GM18502 (cell line): ENCODE results near the gene OSBPL3.
A peak's percentile ranks its signal among the peaks of the same experiment; 100 is the strongest.
"Not testable (repeated sequence)": the region's sequence is repeated elsewhere in the genome, so short reads cannot be mapped to it uniquely, and the experiment has no call there.

Experiments
- ATAC-seq: cut with Tn5 transposase; IDR thresholded peaks from one replicate; pipeline ENCODE4 v1.9.1; 2021; ENCODE audit warnings: mild to moderate bottlenecking; ENCODE audit not compliant: unreplicated experiment, poor library complexity

Gene OSBPL3

GRCh38 chr7:24924375-24924774, 55.6 kb downstream of the OSBPL3 start:
- no peak for ATAC-seq

GRCh38 chr7:24923172-24923865, 56.7 kb downstream of the OSBPL3 start:
- ATAC-seq: no peak

DNA sequence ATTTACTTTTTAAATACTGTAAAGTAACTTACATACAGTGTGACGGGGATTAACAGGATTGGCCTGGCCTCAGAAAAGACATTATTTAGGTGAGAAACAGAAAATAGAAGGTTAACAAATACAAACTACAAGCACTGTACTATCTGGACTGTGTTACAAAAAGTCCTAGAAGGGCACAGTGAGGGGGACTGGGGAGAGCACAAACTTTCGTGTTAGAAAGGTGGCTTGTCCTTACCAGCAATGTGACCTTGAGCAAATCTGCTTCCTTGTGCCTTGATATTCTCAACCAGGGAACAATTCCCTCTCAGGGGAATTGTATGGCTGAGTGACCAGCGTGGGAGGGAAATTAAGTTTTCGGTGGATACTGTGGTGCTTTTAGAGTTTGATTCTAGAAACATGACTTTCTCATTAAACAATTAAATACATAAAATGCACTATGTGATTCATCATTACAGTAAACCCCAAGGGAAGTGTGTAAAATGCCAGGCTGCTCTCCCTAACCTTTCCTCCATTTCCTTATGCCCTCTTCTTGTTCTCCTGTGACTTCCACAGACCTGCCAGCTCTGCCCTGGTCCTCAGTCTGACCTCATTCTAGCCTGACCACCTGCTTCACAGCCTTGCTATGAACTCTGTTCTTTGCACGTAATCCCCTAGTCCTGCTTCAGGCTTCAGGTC, 57.7 kb downstream of the OSBPL3 start:
- ATAC-seq: no peak

DNA sequence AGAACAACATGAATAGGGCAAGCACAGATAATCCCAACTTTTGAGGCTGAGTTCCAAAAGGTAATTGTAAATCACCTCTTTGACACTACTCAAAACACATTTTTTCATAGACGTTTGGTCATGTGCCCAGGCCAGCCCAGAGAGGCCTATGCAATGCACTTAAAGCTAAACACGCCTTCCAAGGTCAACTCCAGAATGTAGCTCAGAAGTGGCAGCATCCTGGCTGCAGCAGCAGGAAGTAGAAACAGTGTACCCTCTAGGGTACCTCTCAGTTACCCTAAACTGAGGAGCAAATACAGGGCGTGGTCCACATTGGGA, 58.7 kb downstream of the OSBPL3 start:
- ATAC-seq: no peak

- ATAC-seq: no peak
These were observed 59.3 kb downstream of the OSBPL3 start for GRCh38 chr7:24920451-24921361.

DNA sequence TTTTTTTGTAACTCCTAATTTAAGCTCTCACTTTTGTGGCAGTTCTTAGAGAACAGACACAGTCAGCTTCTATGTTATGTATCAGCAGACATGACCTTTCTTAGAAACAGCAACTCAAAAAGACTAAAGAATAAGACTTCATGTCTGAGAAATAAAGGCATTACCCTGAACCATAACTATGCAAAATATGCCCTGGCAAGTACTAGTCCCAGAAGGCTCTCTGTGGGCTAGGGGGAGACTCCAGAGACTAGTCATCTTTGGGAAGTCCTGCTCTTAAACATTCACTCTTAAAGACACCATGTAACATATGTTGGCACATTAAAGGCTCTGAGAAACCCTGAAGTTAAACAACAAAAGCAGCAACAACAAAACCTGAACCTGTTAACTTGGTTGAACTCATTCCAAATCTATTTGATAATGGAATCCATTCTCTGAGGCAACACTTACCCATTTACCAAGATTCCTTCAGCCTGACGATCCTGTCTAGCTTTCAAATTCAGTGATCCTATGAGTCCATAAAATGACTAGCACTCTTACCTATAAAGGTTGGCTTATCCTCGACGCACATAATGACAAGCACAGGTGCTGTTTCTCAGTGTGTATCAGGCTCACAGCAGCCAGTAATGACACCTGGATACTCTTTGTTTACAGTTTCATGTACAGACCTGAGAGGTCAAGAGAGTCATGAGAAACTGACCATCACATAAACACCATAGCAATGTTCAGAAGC, 62.3 kb downstream of the OSBPL3 start:
- ATAC-seq: peak; percentile 38

GRCh38 chr7:24916463-24917040, 63.4 kb downstream of the OSBPL3 start:
- no peak for ATAC-seq

DNA sequence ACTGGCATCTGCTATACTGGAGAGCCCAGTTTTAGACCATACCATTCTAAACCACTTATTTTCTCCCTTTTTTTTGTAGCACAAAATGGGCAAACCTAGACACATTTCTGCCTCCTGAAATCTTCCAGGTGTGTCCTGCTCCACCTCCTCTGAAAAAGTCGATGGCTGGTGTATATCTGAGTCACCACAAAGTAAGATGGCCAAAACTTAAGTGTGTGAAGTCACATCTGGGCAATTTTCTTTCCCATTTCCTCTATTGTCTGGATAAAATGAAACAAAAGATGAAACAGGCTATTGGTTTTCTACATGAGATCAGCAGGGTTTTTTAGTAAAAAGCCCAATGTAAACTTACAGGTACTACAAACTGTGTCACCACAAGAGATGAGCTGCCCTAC, 65.5 kb downstream of the OSBPL3 start:
- no peak for ATAC-seq

DNA sequence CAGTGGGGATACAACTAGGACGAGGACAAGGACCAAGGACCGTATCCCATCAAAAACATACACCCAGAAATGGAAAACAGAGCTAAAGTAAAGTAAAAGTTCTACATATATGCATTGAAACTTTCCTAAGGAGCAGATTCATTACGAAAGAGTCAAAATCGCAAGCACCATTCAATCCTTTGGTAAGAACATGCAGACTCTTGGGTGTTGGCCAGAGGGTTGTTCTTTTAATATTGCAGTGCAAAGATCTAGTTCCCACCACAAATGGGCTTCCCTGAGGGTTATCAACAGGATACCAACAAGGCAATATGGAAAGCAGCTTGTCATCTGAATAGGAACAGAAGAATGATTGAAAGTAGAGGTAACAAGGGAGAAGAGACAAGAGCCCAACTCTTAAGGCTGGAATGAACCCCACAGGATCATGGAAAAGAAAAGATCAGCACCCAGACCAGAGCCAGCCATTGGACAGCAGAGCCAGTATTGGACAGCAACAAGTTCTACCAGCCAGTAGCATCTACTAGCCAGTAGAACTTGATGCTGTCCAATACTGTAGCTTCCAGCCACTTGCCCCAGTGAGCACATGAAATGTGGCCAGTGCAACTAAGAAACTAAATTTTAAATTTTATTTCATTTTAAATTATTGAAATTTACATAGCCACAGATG, 66.0 kb downstream of the OSBPL3 start:
- ATAC-seq: no peak

DNA sequence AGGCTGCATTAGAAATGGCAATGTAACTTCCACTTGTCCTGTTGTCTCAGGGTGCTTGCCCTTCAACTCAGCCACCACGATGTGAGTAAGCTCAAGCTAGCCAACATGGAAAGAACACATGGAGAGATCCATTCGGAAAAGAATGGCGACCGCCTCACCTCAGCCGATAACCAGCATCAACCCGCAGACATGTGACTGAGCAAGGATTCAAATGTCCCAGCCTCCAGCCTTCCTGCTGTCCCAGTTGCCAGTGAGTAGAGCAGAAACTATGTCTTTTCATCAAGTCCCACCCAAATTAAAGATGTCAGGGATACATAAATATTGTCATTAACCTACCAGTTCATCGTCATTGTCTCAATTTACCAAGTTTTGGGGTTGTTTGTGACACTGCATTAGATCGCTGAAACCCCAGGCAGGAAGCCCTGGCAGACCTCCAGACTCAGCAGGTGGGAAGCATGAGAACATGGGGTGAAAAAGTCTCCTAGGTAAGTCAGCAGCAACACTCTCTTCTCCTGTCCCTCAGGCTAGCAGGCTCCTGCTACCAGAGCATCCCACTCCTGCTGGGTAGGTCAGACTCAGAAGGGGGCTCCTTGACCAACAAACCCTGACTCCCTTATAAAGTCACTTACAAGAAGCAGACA, 67.0 kb downstream of the OSBPL3 start:
- no peak for ATAC-seq

GRCh38 chr7:24912424-24912823, 67.6 kb downstream of the OSBPL3 start:
- ATAC-seq: no peak

DNA sequence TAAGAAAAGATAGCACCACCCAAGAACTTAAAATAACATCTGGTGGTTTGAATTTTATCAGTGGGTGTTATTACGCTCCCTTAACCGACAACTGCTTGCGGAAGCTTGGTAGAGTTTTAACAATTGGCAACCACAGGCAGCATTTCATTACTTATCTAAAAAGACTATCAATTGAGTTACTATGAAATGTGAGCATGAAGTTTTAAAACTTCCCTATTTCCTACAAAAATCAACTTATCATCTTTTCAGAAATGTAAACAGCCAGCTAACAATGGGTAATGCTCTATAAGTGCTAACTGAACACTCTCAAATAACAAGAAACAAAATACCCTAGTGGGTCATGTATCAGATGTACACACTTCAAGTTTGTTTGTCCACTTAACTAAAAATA, 68.8 kb downstream of the OSBPL3 start:
- no peak for ATAC-seq

GRCh38 chr7:24910551-24911212, 69.3 kb downstream of the OSBPL3 start:
- no peak for ATAC-seq

DNA sequence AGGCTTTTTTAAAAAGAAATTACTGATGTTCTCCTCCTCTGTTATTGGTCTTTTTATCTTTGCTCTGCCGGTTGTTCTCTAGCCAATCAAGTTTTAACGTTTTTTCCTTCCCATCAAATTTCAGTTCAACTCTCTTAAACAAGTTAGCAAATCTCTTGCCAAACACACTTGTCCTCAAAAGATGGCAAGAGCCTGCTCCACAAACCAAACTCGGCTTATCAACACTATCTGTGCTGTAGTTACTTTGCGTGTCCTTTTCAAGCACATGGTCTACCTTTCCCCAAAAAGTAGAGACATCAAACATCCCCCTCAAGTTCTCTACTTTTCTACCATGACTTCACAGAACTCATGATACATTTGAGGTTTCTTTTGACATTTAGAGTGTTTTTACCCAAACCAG, 71.3 kb downstream of the OSBPL3 start:
- no peak for ATAC-seq

DNA sequence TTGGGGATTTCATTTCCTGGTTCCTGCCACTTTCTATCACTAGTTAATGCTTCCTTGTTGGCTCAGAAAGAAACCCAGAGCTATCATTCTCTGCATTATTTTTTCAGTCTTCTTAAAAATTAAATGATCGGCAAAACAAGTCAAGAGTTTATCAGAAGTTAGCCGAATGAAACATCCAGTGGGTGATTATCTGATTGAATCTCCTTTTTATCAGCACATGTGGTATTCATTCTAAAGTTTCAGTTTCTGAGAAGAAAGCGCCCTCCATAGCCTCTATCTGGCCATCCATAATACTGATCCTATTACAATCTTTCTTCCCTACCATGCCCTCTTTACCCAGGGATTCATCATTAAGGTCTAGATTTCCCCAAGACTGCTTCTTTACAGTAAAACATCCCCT, 71.8 kb downstream of the OSBPL3 start:
- ATAC-seq: no peak

DNA sequence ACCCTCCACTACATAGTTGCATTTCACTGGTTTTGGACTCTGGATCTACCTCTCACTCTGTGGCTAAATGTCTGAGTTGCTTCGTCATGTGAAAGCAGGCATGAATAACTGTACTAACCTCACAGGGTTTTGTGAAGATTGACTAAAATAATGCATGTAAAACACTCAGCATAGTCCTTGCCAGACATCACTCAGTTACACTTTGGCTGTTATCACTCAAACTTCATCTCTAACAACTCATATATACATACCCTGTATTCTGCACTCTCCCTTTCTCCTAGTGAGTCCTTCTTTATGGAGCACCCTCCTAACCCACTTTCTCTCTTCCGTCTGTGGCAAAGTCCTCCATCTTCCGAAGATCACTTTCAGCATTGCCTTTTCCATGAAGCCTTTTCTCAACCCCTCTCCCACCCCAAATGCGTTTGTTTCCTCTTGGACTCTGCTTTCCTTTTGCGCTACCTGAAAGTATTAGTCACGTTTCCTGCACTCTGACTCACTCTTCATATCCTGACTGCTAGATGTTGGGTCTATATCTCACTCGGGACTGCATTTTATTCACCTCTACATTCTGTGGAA, 72.6 kb downstream of the OSBPL3 start:
- peak; percentile 73 for ATAC-seq

GRCh38 chr7:24905996-24906770, 73.8 kb downstream of the OSBPL3 start:
- no peak for ATAC-seq

DNA sequence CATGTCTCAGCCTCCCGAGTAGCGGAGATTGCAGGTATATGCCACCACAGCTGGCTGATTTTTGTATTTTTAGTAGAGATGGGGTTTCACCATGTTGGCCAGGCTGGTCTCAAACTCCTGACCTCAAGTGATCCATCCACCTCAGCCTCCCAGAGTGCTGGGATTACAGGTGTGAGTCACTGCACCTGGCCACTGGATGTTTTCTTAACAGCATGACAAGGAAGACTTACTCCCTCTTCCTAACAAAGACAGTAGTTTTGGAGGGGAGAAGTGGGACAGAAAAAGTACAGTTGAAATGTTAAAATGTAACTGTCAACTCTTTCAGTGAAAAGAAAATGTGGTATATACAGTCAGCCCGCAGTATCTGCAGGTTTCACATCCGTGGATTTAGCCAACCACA, 76.0 kb downstream of the OSBPL3 start:
- not testable (repeated sequence) for ATAC-seq
